Mesendoderm (in vitro differentiated cells): ENCODE results near the gene IL33.

Experiments
- DNase-seq: peaks from one replicate; pipeline ENCODE4 v3.0.0; 2013
- H2AK5ac ChIP-seq: 2 replicates; pipeline ENCODE4 v1.6.1; 2013; ENCODE audit warnings: low read length, inconsistent platforms
- H2BK120ac ChIP-seq: 2 replicates; pipeline ENCODE4 v1.6.1; 2013; ENCODE audit warnings: low read depth, mild to moderate bottlenecking, low read length, moderate library complexity, mixed read lengths
- H2BK15ac ChIP-seq: replicated peaks from 2 replicates; pipeline ENCODE4 v1.6.1; 2013; ENCODE audit warnings: low read depth, mild to moderate bottlenecking, moderate library complexity
- H2BK5ac ChIP-seq: 2 replicates; pipeline ENCODE4 v1.6.1; 2013; ENCODE audit warnings: low read length, inconsistent platforms
- H3K18ac ChIP-seq: 2 replicates; pipeline ENCODE4 v1.6.1; 2013; ENCODE audit warnings: mild to moderate bottlenecking, low read length, mixed read lengths
- H3K23ac ChIP-seq: one replicate; pipeline ENCODE4 v1.6.1; 2013; ENCODE audit warnings: low read length
- H3K27ac ChIP-seq: 2 replicates; pipeline ENCODE4 v1.5.1; 2013; ENCODE audit warnings: low read depth, mild to moderate bottlenecking, inconsistent platforms, low read length, moderate library complexity
- H3K27me3 ChIP-seq: 2 replicates; pipeline ENCODE4 v1.6.1; 2013; ENCODE audit warnings: low read length, control low read depth, mild to moderate bottlenecking, inconsistent platforms; ENCODE audit not compliant: insufficient read depth, poor library complexity
- H3K36me3 ChIP-seq: 2 replicates; pipeline ENCODE4 v1.6.1; 2013; ENCODE audit warnings: low read length, inconsistent platforms; ENCODE audit not compliant: control insufficient read depth, insufficient read depth
- H3K4ac ChIP-seq: one replicate; pipeline ENCODE4 v1.6.1; 2013; ENCODE audit warnings: low read depth, mild to moderate bottlenecking, low read length, moderate library complexity
- H3K4me1 ChIP-seq: 2 replicates; pipeline ENCODE4 v1.6.1; 2013; ENCODE audit warnings: low read depth, low read length, inconsistent platforms; ENCODE audit not compliant: control insufficient read depth
- H3K4me2 ChIP-seq: 2 replicates; pipeline ENCODE4 v1.6.1; 2013; ENCODE audit warnings: low read length
- H3K4me3 ChIP-seq: 2 replicates; pipeline ENCODE4 v1.5.1; 2013; ENCODE audit warnings: mild to moderate bottlenecking, low read length
- H3K56ac ChIP-seq: one replicate; pipeline ENCODE4 v1.6.1; 2013; ENCODE audit warnings: low read length
- H3K79me1 ChIP-seq: 2 replicates; pipeline ENCODE4 v1.6.1; 2013; ENCODE audit warnings: low read length, inconsistent platforms
- H3K79me2 ChIP-seq: 2 replicates; pipeline ENCODE4 v1.6.1; 2013; ENCODE audit warnings: mild to moderate bottlenecking, low read length; ENCODE audit not compliant: control insufficient read depth, insufficient read depth
- H3K9ac ChIP-seq: 2 replicates; pipeline ENCODE4 v1.6.1; 2013; ENCODE audit warnings: low read length, inconsistent platforms
- H4K5ac ChIP-seq: one replicate; pipeline ENCODE4 v1.6.1; 2013; ENCODE audit warnings: low read length
- H4K8ac ChIP-seq: one replicate; pipeline ENCODE4 v1.6.1; 2013; ENCODE audit warnings: low read depth, mild to moderate bottlenecking, control low read depth, low read length, moderate library complexity
- WGBS: extraction: QIAGEN DNeasy Blood & Tissue Kit; methylation state at CpG from one replicate; pipeline ENCODE4 v1.1.7; 2013; ENCODE audit warnings: low lambda C conversion rate, missing lambda C conversion rate; ENCODE audit not compliant: insufficient coverage; ENCODE audit errors: extremely low coverage; 5-methylcytosine and 5-hydroxymethylcytosine counted together

The IL33 gene

DNA sequence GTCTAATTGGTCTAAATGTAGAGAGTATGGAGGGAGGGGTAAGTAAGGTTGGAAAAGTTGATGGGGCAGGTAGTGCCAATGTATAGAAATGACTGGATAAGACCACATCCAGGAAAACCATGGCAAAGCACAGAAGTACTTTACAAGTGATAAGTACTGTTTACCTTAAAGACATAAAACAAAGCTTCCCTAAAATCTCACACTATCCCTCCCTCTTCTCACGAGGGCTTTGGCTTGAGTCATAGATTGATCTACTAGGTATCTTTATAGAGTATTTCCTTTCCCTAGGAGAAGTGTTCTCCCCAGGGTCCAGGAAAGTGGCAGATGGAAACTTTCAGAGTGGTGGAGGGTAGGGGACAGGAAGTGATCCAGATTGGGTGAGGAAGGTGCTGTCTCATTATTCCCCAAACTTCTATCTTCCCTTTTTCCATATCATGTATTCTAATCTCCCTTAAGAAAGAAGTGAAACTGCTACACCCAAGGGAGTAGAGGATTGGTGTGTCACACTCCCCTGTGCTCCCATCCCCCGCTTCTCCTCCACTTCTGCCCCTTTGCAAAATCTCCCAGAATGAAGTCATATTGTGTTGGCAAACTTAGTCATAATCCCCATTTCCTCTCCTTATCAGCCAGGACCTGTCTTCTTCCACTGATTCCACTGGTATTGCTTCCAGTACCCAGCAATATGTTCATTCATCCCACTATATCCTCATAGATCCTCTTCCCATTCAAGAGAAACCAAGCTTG, 14.6 kb downstream of the IL33 start:
- Histone ChIP-seq H3K4me2 (no peak overlapping the region), H3K18ac (no peak overlapping the region), H2BK120ac (no peak overlapping the region), H2BK15ac (no peak overlapping the region), H3K23ac (no peak overlapping the region), H2BK5ac (no peak overlapping the region), H3K79me1 (no peaks in the 10 kb centered on the region), H4K5ac (no peak overlapping the region), H3K4me1 (peaks cover 7% of the 10 kb centered on the region), H3K4ac (no peak overlapping the region), H4K8ac (no peak overlapping the region), H3K27ac (no peak overlapping the region), H3K9ac (no peak overlapping the region), H3K79me2 (no peaks in the 10 kb centered on the region), H3K27me3 (no peaks in the 10 kb centered on the region), H3K36me3 (no peaks in the 10 kb centered on the region), H3K4me3 (no peak overlapping the region), H3K56ac (no peak overlapping the region), H2AK5ac (no peak overlapping the region)
- WGBS: no CpG with 5 or more reads among the region's 2 CpGs
- peak; percentile 11 for DNase-seq

GRCh38 chr9:6232336-6232945, 16.8 kb downstream of the IL33 start:
- H3K23ac ChIP-seq: no peak overlapping the region
- H3K27me3 ChIP-seq: no peaks in the 10 kb centered on the region
- H2BK5ac ChIP-seq: no peak overlapping the region
- H4K5ac ChIP-seq: no peak overlapping the region
- no peak for DNase-seq
- peaks cover 2% of the 10 kb centered on the region for H3K4me1 ChIP-seq
- no peaks in the 10 kb centered on the region for H3K79me1 ChIP-seq
- no peak overlapping the region for H3K27ac ChIP-seq
- H2AK5ac ChIP-seq: no peak overlapping the region
- no peak overlapping the region for H3K4me3 ChIP-seq
- no peaks in the 10 kb centered on the region for H3K79me2 ChIP-seq
- no peak overlapping the region for H3K18ac ChIP-seq
- no peak overlapping the region for H4K8ac ChIP-seq
- no peak overlapping the region for H3K4me2 ChIP-seq
- H2BK120ac ChIP-seq: no peak overlapping the region
- H3K56ac ChIP-seq: no peak overlapping the region
- H3K36me3 ChIP-seq: no peaks in the 10 kb centered on the region
- H3K9ac ChIP-seq: no peak overlapping the region
- H3K4ac ChIP-seq: no peak overlapping the region
- H2BK15ac ChIP-seq: no peak overlapping the region

GRCh38 chr9:6234014-6234413, 18.4 kb downstream of the IL33 start:
- DNase-seq: no peak

DNA sequence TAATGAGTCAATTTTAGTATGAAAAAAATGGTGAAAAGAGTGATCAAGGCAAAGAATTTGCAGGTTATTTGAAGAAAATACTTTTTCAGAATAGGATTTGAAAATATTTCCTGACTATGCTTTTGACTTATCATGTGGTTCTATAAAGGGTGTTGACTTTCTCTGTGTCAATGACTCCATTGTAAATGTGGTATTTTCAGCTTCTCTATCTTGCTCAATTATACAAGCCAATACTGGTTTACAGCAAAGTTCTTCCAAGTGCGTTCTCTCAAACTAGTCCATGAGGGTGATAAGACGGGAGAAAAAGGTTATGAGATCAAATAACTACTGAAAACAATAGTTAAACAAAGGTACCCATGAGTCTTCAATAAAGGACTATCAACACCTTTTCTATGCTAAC, 21.7 kb downstream of the IL33 start:
- H3K4me1 ChIP-seq: no peaks in the 10 kb centered on the region
- no CpG with 5 or more reads among the region's 2 CpGs for WGBS

More at GRCh38 chr9:6234014-6234413, 18.4 kb downstream of the IL33 start:
- H3K79me2 ChIP-seq: no peaks in the 10 kb centered on the region
- H2BK15ac ChIP-seq: no peak overlapping the region
- no peak overlapping the region for H2BK5ac ChIP-seq
- no peak overlapping the region for H3K56ac ChIP-seq
- no peak overlapping the region for H3K4me3 ChIP-seq
- H3K4me2 ChIP-seq: no peak overlapping the region
- H3K9ac ChIP-seq: no peak overlapping the region
- no peak overlapping the region for H3K23ac ChIP-seq
- H3K79me1 ChIP-seq: no peaks in the 10 kb centered on the region
- H3K27me3 ChIP-seq: no peaks in the 10 kb centered on the region
- H3K4me1 ChIP-seq: peaks cover 2% of the 10 kb centered on the region
- H4K5ac ChIP-seq: no peak overlapping the region
- H3K36me3 ChIP-seq: no peaks in the 10 kb centered on the region
- no peak overlapping the region for H3K18ac ChIP-seq
- H3K27ac ChIP-seq: no peak overlapping the region
- H4K8ac ChIP-seq: no peak overlapping the region
- WGBS: no CpG with 5 or more reads among the region's 1 CpG
- no peak overlapping the region for H2BK120ac ChIP-seq
- no peak overlapping the region for H3K4ac ChIP-seq
- H2AK5ac ChIP-seq: no peak overlapping the region

DNA sequence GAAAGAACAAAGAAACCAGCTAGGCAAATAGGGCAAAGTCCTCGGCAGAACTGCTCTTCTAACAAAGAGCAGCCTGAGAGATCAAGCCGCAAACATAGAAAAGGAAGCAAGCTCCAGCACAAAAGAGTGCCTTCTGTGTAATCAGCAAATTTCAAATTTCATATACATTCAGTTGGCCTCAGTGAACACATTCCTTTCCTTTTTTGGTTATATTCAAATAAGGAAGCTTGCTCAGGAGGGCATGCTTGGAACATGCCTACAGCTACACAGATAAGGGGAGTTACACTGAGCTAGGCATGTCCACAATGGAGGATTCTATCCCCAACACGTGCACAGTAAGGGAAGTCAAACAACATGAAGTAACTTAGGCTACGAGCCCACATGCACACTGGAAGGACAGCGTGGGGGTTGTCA, 23.4 kb downstream of the IL33 start:
- Histone ChIP-seq H3K4me3 (no peak overlapping the region), H3K9ac (no peak overlapping the region), H3K56ac (no peak overlapping the region), H3K79me2 (no peaks in the 10 kb centered on the region), H3K4ac (no peak overlapping the region), H2BK120ac (no peak overlapping the region), H4K8ac (no peak overlapping the region), H3K36me3 (no peaks in the 10 kb centered on the region), H2BK5ac (no peak overlapping the region), H4K5ac (no peak overlapping the region), H3K27me3 (no peaks in the 10 kb centered on the region), H3K79me1 (no peaks in the 10 kb centered on the region), H3K18ac (no peak overlapping the region), H2AK5ac (no peak overlapping the region), H3K23ac (no peak overlapping the region), H3K4me2 (no peak overlapping the region), H2BK15ac (no peak overlapping the region), H3K4me1 (no peaks in the 10 kb centered on the region), H3K27ac (no peak overlapping the region)
- no peak for DNase-seq
- no CpG with 5 or more reads among the region's 5 CpGs for WGBS

More for the DNA sequence above, 21.7 kb downstream of the IL33 start:
- Histone ChIP-seq H3K56ac (no peak overlapping the region), H3K9ac (no peak overlapping the region), H3K27ac (no peak overlapping the region), H3K79me1 (no peaks in the 10 kb centered on the region), H4K8ac (no peak overlapping the region), H3K36me3 (no peaks in the 10 kb centered on the region), H3K4me3 (no peak overlapping the region), H2AK5ac (no peak overlapping the region), H3K79me2 (no peaks in the 10 kb centered on the region), H3K4me2 (no peak overlapping the region), H3K27me3 (no peaks in the 10 kb centered on the region), H3K4ac (no peak overlapping the region), H4K5ac (no peak overlapping the region), H2BK120ac (no peak overlapping the region), H2BK15ac (no peak overlapping the region), H3K18ac (no peak overlapping the region), H2BK5ac (no peak overlapping the region), H3K23ac (no peak overlapping the region)
- DNase-seq: no peak

DNA sequence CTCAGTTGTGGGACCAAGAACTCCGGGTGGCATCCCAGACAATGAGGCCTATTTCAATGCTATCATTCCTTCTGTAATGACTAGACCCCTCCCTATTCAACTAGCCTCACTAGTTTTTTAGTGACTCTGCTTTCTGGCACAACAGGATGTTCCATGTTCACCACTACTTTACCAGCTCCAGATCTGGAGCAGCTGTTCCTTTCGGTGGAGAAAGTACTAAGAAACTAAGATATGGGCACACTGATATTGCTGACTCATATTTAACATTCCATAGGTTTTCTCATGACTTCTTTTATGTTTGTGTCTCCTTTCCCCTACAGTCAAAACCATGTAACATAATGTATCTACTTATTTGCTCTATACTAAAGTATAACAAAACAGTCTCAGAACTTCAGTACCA, 24.1 kb downstream of the IL33 start:
- no peaks in the 10 kb centered on the region for H3K79me2 ChIP-seq
- no peak overlapping the region for H3K4ac ChIP-seq
- no peaks in the 10 kb centered on the region for H3K4me1 ChIP-seq
- H3K9ac ChIP-seq: no peak overlapping the region
- no peaks in the 10 kb centered on the region for H3K79me1 ChIP-seq
- H2BK15ac ChIP-seq: no peak overlapping the region
- no peaks in the 10 kb centered on the region for H3K36me3 ChIP-seq
- H3K4me3 ChIP-seq: no peak overlapping the region
- H3K4me2 ChIP-seq: no peak overlapping the region
- H3K27me3 ChIP-seq: no peaks in the 10 kb centered on the region
- H2BK5ac ChIP-seq: no peak overlapping the region
- no CpG with 5 or more reads among the region's 2 CpGs for WGBS
- H3K27ac ChIP-seq: no peak overlapping the region
- no peak overlapping the region for H4K5ac ChIP-seq
- no peak overlapping the region for H2BK120ac ChIP-seq
- no peak overlapping the region for H4K8ac ChIP-seq
- H3K23ac ChIP-seq: no peak overlapping the region
- H2AK5ac ChIP-seq: no peak overlapping the region
- H3K18ac ChIP-seq: no peak overlapping the region
- no peak overlapping the region for H3K56ac ChIP-seq
- DNase-seq: no peak
